ENCODE data around the gene SLC50A1. TPM values are rescaled to one million over a fixed set of nuclear protein-coding genes. Genes with fewer than 3 reads are reported as not detected.

SLC50A1 gene
- total RNA-seq, 1 experiment from 2014 or later, result 24.9 TPM

GRCh38 chr1:155136748-155137147 is 1.1 kb downstream of the SLC50A1 start:
- H4K20me1 ChIP-seq (ENCODE audit: control insufficient read depth, insufficient read depth, insufficient read length), result no peaks in the 10 kb centered on the region
- no peaks in the 10 kb centered on the region for H3K4me1 ChIP-seq (ENCODE audit: insufficient read depth, low read length)
- no peaks in the 10 kb centered on the region for H3K9me3 ChIP-seq (ENCODE audit: control insufficient read depth, low read depth, low read length)
- H2BK12ac ChIP-seq (ENCODE audit: insufficient read length, low read depth, low read length), result no peak overlapping the region
- H2BK120ac ChIP-seq (ENCODE audit: low read depth, low read length, poor library complexity, severe bottlenecking), result no peak overlapping the region
- H3T11ph ChIP-seq (ENCODE audit: low read length), result no peak overlapping the region
- no peaks in the 10 kb centered on the region for H3K9me3 Mint-ChIP-seq
- H2AK5ac ChIP-seq (ENCODE audit: insufficient read length, low read length), result no peak overlapping the region
- H3K27ac Mint-ChIP-seq, result peak overlapping the region in 1 of 3 experiments; percentile 98; a peak in 1 of 7 replicates
- no peaks in the 10 kb centered on the region for H3K27me3 ChIP-seq (ENCODE audit: insufficient read depth, low read length)
- TF ChIP-seq CTCF (conservative IDR thresholded peaks at IDR 0.05), result no peak
- H3K79me2 ChIP-seq (ENCODE audit: insufficient read depth, low read length), result 0 out of 2 replicates have a peak, but pooled peaks cover 3% of the 10 kb centered on the region
- H3K56ac ChIP-seq (ENCODE audit: insufficient read length, low read depth, low read length), result no peak overlapping the region
- H3K23me2 ChIP-seq (ENCODE audit: insufficient read length, low read depth, low read length, poor library complexity, severe bottlenecking), result peaks cover 23% of the 10 kb centered on the region
- H3K4me3 Mint-ChIP-seq, result peak overlapping the region; percentile 93
- DNase-seq, result no peak
- peaks cover 16 to 20% (median 20%) of the 10 kb centered on the region in 3 experiments for H3K36me3 Mint-ChIP-seq (ENCODE audit: insufficient read depth in 1 of 3, low read depth in 3 of 3)
- no peaks in the 10 kb centered on the region for H3K79me1 ChIP-seq (ENCODE audit: insufficient read depth, low read depth, low read length, poor library complexity, severe bottlenecking)
- no peak overlapping the region for H2BK15ac ChIP-seq (ENCODE audit: low read depth, low read length)
- H2AFZ ChIP-seq (ENCODE audit: low read length), result no peak overlapping the region
- no peak overlapping the region for H3K27ac ChIP-seq (ENCODE audit: insufficient read length, low read depth, low read length)
- peaks cover 22 to 23% of the 10 kb centered on the region in 2 experiments for H3K4me1 Mint-ChIP-seq
- no peak overlapping the region for H4K8ac ChIP-seq (replicated peaks; ENCODE audit: insufficient read length, low read depth, low read length)
- peaks cover 17% of the 10 kb centered on the region for H3K27me3 Mint-ChIP-seq (ENCODE audit: low read depth)
- no peak overlapping the region for H2BK5ac ChIP-seq (ENCODE audit: insufficient read length, low read length)
- no peak overlapping the region for H2BK20ac ChIP-seq (ENCODE audit: low read depth, low read length, poor library complexity, severe bottlenecking)
- H3K14ac ChIP-seq (ENCODE audit: insufficient read depth, low read length), result no peak overlapping the region
- H3K23ac ChIP-seq (ENCODE audit: insufficient read length, low read depth, low read length), result no peak overlapping the region
- no peak overlapping the region for H3K4ac ChIP-seq (ENCODE audit: low read depth, low read length)
- WGBS (ENCODE audit: extremely low coverage, insufficient read length, low lambda C conversion rate), result no CpG with 5 or more reads among the region's 6 CpGs
- H3K4me2 ChIP-seq (ENCODE audit: insufficient read depth, insufficient read length, low read length), result peak overlapping the region; percentile 97
- H3K9ac ChIP-seq (ENCODE audit: extremely low read depth, insufficient read length, low read length), result no peak overlapping the region
- H3K18ac ChIP-seq (ENCODE audit: insufficient read length, low read depth, low read length), result no peak overlapping the region
- no peak overlapping the region for H4K5ac ChIP-seq (ENCODE audit: insufficient read length, low read depth, low read length)
- no peak overlapping the region for H4K91ac ChIP-seq (ENCODE audit: insufficient read length, low read depth, low read length)
